GM18502 (cell line): ENCODE measurements around the gene WNT3.
"Not testable (repeated sequence)": the region's sequence is repeated elsewhere in the genome, so short reads cannot be mapped to it uniquely, and the experiment has no call there.

Source experiments
- ATAC-seq: cut with Tn5 transposase; IDR thresholded peaks from one replicate; pipeline ENCODE4 v1.9.1; 2021; ENCODE audit warnings: mild to moderate bottlenecking; ENCODE audit not compliant: unreplicated experiment, poor library complexity

WNT3 gene

DNA sequence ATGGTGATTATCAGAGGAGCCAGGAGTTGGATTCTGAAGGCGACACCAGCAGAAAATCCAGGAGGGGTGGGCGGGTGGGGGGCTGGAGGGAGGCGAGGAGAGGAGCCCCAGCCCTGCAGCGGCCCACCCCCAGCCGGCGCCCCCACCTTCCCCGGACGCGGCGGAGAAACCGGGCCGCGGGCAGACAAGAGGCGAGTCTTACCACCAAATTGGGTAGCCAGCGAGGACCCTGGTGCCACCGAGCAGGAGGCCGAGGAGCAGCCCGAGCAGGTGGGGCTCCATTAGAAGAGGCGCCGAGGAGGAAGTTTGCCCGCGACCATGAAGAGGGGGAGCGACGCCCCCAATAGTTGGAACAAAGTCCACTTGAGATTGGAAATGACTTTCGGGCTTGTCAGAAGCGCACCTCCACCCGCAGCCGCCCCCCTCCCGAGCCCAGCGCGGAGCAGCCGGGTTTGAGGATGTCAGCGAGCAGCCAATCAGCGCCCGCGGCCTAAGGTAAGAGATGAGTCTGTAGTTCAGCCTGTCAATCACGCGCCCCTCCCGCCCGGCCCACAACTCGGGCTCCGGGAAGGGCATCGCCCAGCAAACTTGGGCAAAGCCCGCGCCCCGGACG is at the start of gene WNT3:
WNT3 (minus strand) TSS at position 377 of the 613 bp plus-strand sequence; CDS start at position 282, 95 bp downstream.
- no peak for ATAC-seq

- ATAC-seq: no peak
These were observed 48.3 kb upstream of the WNT3 start for GRCh38 chr17:46866747-46867146.

- no peak for ATAC-seq
These were observed 47.8 kb upstream of the WNT3 start for GRCh38 chr17:46866325-46866724.

DNA sequence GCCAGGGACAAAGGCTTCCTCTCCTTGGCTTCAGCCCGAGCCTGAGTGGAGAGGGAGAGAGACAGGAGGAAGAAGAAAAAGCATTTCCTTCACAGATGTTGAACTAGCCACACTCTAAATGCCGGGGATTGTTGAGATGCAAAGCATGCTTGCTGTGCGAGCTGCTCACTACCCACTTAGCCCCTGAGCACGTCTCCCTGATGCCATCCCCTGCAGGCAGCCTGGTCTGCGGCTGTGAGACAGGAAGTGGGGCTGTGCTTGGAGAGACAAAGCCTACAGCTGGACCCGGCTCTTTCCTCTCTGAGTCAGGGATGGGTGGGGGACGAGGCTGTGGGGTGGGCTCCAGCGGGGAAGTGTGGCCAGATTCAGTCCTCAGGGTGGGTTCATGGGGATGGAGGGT is 46.6 kb upstream of the WNT3 start:
- ATAC-seq: no peak

DNA sequence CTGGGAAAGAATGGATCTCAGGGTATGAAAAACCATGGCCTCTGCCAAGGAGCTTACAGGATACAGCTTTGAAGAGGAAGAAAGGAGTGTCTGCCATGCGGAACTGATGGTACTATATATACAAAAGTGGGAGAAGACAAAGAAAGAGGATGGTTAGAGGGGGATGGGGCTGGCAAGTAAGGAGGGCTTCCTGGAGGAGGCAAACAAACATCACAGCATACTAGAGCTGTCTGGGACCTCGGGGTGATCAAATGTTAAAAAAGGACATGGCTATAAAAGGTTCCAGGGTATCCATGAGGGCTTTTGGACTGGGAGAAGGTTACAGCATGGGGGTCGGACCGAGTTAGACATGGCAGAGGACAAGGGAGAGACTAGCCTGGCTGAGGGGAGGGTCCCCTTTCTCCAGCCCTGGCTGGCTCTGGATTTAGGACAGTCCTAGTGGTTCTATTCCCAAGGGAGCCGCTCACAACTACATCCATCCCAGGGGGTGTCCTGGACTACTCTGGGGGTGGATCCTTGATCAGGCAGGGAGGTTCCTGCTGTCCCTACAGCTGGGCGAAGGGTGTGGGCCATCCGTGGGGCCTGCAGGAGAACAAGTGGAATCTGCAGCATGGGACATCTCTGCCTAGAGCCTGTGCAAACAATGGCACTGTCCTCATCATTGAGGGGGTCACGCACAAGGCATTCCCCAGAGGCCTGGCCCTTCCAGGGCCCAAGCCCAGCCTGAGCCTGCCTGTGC is 45.1 kb upstream of the WNT3 start:
- no peak for ATAC-seq

- ATAC-seq: no peak
These were observed 44.5 kb upstream of the WNT3 start for GRCh38 chr17:46862949-46863348.

DNA sequence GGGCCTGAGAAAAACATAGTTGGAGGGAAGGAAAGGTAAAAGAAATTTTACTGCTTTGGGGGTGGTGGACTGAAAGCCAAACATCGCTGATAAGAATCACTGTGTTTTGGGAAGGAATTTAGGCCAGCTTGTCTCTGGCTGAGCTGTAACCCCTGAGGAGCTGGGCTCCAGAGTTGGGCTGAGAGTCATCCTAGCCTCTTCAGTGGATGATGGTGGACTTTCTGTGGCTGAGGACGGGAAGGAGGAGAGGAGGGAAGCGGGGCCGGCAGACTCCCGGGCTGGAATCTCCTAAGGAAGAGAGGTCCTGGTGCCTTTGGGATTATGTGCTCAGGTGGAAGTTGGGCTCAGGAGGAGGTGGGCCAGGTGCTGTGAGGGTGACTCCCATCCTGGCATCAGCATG is 41.5 kb upstream of the WNT3 start:
- no peak for ATAC-seq

DNA sequence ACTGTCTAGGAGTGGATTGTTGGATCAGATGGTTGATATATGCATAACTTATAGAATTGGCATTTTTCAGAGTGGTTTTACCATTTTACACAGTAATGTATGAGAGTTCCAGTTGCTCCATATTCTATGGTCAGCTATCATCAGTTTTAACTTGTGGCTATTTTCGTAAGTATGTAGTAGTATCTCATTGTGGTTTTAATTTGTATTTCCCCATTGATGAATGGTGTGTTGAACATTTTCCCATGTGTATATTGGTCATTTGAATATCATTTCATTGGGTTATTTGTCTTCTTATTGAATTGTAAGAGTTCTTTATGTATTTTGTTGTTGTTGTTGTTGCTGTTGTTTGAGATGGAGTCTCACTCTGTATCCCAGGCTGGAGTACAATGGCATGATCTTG is 39.1 kb upstream of the WNT3 start:
- ATAC-seq: no peak

DNA sequence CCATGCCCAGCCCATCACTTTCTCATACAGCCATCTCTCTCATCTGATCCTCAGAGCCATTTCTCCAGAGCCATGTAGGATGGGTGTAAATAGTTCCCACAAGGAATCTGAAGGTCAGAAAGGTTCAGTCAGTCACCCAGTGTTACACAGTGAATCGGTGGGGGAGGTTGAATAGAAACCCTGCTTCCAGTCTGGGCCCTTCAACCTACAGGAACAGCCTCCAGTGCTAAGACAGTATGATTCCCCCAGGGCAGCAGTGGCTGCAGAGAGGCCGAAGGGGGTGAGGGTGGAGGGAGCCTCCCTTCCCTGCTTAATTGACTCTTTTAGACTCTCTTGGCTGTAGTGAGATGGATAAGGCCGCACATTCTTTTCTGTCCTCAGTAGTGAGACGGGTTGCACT is 36.5 kb upstream of the WNT3 start:
- ATAC-seq: no peak

DNA sequence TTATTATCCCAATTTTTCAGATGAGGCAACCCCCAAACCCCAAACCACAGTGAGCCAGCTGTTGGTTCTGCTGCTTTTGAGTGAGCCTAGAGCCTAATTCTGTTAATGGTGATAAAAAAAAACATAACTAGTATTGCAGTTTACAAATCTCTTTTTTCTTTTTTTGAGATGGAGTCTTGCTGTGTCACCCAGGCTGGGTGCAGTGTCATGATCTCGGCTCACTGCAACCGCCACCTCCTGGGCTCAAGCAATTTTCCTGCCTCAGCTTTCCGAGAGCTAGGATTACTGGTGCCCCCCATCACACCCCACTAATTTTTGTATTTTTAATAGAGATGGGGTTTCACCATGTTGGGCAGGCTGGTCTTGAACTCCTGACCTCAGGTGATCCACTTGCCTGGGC is 36.0 kb upstream of the WNT3 start:
- no peak for ATAC-seq

DNA sequence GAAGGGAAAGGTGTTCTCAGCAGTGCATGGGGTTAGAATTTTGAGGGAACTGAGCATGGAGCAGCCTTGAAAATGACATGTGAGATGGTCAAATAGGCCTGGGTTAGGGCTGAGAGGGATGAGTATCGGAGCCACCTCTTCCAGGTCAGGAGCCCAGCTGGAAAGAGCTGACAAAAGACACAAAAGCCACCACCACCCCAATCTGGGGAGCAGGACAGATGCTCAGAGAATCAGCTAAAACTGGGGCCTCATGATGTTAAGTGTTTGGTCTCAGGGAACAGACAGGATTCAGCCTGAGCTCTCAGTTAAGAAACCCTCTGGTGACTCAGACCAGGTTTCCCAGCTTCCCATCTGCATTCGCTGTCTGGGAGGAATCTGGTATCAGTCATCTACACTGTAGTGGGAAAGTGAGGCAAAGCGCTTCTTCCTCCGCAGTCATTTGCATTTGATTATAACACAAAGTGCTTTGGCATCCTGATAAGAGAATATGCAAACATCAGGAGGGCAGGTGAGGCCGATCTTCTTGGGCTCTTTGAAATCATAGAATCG is 35.5 kb upstream of the WNT3 start:
- ATAC-seq: no peak

DNA sequence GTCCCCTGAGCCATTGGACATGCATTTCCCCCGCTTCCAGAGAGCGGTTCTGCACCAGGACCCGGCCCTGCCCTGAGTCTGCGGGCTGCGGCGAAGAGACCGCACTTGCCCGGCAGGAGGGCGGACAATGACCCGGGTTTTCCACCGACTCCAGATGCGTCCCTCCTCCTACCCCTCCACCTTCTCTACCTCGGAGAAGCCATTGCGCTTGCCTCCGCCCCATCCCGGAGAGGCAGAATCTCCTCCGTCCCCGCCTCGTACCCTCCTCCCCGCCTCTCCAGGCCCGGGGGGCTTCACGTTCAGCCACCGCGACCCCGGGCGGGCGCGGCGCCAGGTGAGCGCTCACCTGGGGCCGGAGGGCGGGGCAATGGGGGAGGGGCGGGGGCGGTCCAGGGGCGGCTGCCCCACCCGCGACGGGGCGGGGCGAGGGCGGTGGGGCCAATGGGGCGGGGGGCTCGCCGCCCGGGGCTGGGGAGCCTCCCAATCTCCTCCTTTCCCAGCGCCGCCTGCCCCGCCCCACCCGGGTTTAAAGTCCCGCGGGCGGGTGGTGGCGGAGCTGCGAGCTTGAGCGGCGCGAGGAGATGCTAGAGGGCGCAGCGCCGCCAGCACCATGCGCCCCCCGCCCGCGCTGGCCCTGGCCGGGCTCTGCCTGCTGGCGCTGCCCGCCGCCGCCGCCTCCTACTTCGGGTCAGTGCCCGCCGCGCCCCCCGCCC is 32.7 kb upstream of the WNT3 start, which contains the start of gene WNT9B:
WNT9B (plus strand) TSS at position 555 of the 713 bp plus-strand sequence; CDS start at position 611, 56 bp downstream.
- ATAC-seq: no peak

DNA sequence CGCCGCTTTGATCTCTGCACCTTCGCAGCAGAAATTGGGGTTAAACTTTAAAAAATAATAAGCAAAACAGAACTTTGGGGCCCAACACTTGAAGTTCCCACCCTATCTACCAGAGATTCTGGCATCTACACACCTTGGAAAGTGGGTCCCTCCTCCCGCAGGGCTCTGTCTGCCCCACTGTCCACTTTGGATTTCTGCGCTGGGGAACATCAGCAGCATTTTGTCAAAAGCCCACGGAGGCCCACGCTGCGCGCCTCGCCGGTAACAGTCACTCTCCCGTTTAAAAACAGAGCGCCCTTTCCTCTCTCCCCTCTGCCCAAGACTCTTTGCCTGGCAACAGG is 32.2 kb upstream of the WNT3 start:
- no peak for ATAC-seq

DNA sequence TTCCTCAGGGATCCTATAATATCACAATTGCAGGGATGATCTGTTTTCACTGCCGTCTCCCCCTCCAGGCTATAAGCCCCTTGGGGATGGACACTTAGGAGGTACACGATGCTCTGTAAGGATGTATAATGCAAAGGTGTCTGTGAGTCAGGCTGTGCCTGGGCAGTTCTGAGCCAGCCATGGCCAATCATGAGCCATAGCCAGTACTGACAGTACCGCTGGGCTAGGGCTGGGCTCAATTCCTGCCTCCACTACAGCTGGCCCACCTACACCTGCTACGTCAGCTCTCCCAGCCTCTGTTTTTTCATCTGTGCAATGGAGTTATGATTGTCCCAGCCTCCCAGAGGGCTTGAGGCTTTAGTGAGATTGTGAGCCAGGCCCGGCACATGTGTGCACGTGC is 30.0 kb upstream of the WNT3 start:
- ATAC-seq: no peak

- no peak for ATAC-seq
These were observed 29.0 kb upstream of the WNT3 start for GRCh38 chr17:46847204-46848191.

- ATAC-seq: no peak
These were observed 24.3 kb upstream of the WNT3 start for GRCh38 chr17:46842835-46843234.

DNA sequence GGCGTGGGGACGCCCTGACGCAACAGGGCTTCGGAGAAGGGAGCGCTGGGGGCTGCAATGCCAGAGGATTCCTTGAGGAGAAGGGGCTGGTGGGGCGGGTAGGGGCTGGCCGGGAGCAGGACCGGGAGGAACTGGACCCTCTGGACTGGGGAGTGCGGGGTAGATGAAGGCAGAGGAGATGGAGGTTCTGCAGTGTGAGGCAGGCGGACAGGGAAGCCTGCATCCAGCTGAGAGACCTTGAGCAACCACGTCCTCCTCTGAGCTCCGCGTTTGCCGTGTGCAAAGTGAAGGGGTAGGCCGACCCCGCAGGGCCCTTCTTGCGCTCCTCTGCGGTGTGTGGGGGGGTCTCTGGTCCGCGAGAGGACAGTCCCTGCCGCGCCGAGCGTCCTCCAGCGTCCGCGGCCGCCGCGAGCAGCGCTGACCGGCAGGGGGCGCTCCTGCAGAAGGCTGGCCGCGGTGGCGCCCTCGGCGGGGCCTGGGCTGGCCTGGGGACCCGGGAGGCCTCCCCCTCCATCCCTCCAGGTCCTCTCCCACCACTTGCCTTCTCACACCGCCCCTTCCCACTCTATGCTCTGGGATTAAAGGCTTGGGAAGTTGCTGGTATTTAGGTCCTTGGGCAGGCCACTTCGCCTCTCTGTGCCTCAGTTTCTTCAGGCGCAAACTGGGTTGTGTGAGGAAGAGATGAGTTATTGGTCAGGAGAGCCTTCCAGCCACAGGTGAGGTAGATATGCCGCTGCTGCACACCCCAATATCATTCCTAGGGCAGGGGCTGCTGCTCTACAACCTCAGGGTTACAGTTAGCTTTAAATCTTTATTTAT is 23.3 kb upstream of the WNT3 start:
- no peak for ATAC-seq

DNA sequence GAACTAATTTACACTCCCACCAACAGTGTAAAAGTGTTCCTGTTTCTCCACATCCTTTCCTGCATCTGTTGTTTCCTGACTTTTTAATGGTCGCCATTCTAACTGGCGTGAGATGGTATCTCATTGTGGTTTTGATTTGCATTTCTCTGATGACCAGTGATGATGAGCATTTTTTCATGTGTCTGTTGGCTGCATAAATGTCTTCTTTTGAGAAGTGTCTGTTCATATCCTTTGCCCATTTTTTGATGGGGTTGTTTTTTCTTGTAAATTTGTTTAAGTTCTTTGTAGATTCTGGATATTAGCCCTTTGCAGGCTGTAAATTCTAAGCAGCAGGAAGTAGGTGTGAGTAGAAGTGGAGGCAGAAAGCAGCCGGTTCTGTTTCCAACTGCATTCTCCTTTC is 22.1 kb upstream of the WNT3 start:
- not testable (repeated sequence) for ATAC-seq

DNA sequence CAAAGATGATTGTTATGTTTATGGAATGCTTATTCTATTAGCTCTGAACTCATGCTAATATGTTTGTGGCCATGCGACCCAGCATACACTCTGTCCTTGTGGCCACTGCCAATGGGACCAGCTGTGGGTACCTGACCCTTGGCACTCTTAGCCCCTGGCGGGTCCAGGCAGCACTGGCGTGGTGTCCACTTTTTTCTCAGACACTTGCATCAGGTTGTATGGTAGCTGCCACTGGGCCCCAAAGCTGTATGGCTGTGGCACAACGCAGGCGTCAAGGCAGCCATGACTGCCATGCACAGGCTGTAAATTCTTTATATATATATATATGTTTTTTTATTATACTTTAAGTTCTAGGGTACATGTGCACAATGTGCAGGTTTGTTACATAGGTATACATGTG is 20.7 kb upstream of the WNT3 start:
- no peak for ATAC-seq
